HEK293 (cell line): ENCODE data around the gene SELENOS.

Experiments used
- CTCF ChIA-PET: fragments of 350-600 bp; formaldehyde crosslinking; extraction: SDS; loops from one replicate; lab custom pipeline; 2021; ENCODE audit warnings: antibody characterized with exemption; lab: Yijun Ruan, JAX
- POLR2A ChIA-PET: fragments of 300-600 bp; formaldehyde crosslinking; extraction: SDS; loops from one replicate; lab custom pipeline; 2020; ENCODE audit warnings: antibody characterized with exemption, inconsistent platforms; lab: Yijun Ruan, JAX
- H3K27ac ChIP-seq: fragments of 200-500 bp; sonication (Bioruptor generic); 2 replicates; pipeline ENCODE4 v1.5.1; 2014; ENCODE audit warnings: low read depth, low read length, control low read depth, inconsistent platforms; ENCODE audit errors: extremely low read depth
- H3K36me3 ChIP-seq, 2 experiments: fragments of 200-500 bp in 1 of 2; sonication (Bioruptor generic) in 1 of 2; 1 replicate in 1 of 2; 2 replicates in 1 of 2; pipeline ENCODE4 v1.5.1; 2014 to 2017; ENCODE audit warnings: inconsistent platforms in 2 of 2, low read length in 2 of 2; ENCODE audit not compliant: control insufficient read depth in 2 of 2, insufficient read depth in 1 of 2
- H3K4me1 ChIP-seq: fragments of 200-500 bp; sonication (Bioruptor generic); 2 replicates; pipeline ENCODE4 v1.5.1; 2014; ENCODE audit warnings: mild to moderate bottlenecking, low read length, inconsistent platforms; ENCODE audit not compliant: control insufficient read depth, insufficient read depth
- H3K4me3 ChIP-seq: 2 replicates; pipeline ENCODE4 v1.5.1; 2011; ENCODE audit warnings: low read depth, mild to moderate bottlenecking, control low read depth, low read length, moderate library complexity
- H3K9me3 ChIP-seq: fragments of 200-500 bp; sonication (Bioruptor generic); 2 replicates; pipeline ENCODE4 v1.5.1; 2014; ENCODE audit warnings: low read depth, low read length, inconsistent platforms; ENCODE audit not compliant: control insufficient read depth, insufficient read depth
- GFI1B ChIP-seq: fragments of 450-650 bp; formaldehyde crosslinking; IDR thresholded peaks from 2 replicates; pipeline ENCODE4 v1.5.1; 2016; ENCODE audit warnings: missing biosample characterization, missing genetic modification characterization
- PRDM2 ChIP-seq: fragments of 450-650 bp; formaldehyde crosslinking; IDR thresholded peaks from 2 replicates; pipeline ENCODE4 v1.5.1; 2016; ENCODE audit warnings: missing biosample characterization, missing genetic modification characterization, borderline replicate concordance
- PRDM6 ChIP-seq: fragments of 450-650 bp; formaldehyde crosslinking; IDR thresholded peaks from 2 replicates; pipeline ENCODE4 v1.5.1; 2017; ENCODE audit warnings: missing biosample characterization, missing genetic modification characterization
- REST ChIP-seq: fragments of 450-650 bp; formaldehyde crosslinking; IDR thresholded peaks from 2 replicates; pipeline ENCODE4 v1.5.1; 2016; ENCODE audit warnings: missing biosample characterization, missing genetic modification characterization
- ZBTB10 ChIP-seq: fragments of 450-650 bp; formaldehyde crosslinking; IDR thresholded peaks from 2 replicates; pipeline ENCODE4 v1.5.1; 2016; ENCODE audit warnings: missing biosample characterization, missing genetic modification characterization
- ZBTB17 ChIP-seq: fragments of 450-650 bp; formaldehyde crosslinking; IDR thresholded peaks from 2 replicates; pipeline ENCODE4 v1.5.1; 2016; ENCODE audit warnings: missing biosample characterization, missing genetic modification characterization
- ZNF792 ChIP-seq: fragments of 450-650 bp; formaldehyde crosslinking; IDR thresholded peaks from 2 replicates; pipeline ENCODE4 v1.5.1; 2016; ENCODE audit warnings: missing biosample characterization, missing genetic modification characterization

Gene SELENOS

GRCh38 chr15:101320501-101321052 is 43.3 kb upstream of the SELENOS start (continued):
- no peak for TF ChIP-seq ZBTB10 (tag by site-specific recombination)
- TF ChIP-seq ZNF792 (tag by site-specific recombination): no peak
- TF ChIP-seq PRDM2 (tag by site-specific recombination): no peak

GRCh38 chr15:101318839-101319238 is 41.6 kb upstream of the SELENOS start:
- no peak overlapping the region for H3K27ac ChIP-seq
- no peaks in the 10 kb centered on the region for H3K4me1 ChIP-seq
- H3K36me3 ChIP-seq: peaks cover 13 to 72% of the 10 kb centered on the region in 2 experiments; a peak in 2 of 3 replicates
- H3K4me3 ChIP-seq: no peak overlapping the region
- peak; percentile 84 for TF ChIP-seq REST (tag by site-specific recombination)
- TF ChIP-seq ZBTB17 (tag by site-specific recombination): no peak
- CTCF ChIA-PET: interaction anchor here (0.5 to 0.6 kb wide), 2 partner anchors 43 to 386 kb away, joined by 3 read pairs; no protein-coding TSS in a partner anchor
- POLR2A ChIA-PET: no interaction called here
- no peaks in the 10 kb centered on the region for H3K9me3 ChIP-seq

GRCh38 chr15:101318147-101318819 is 41.0 kb upstream of the SELENOS start:
- CTCF ChIA-PET: interaction anchor here (0.5 to 0.6 kb wide), 2 partner anchors 44 to 387 kb away, joined by 3 read pairs; no protein-coding TSS in a partner anchor
- TF ChIP-seq PRDM6 (tag by site-specific recombination) (no peak), GFI1B (no peak)
- Histone ChIP-seq H3K36me3 (peaks cover 13 to 73% of the 10 kb centered on the region in 2 experiments; a peak in 2 of 3 replicates), H3K4me1 (no peaks in the 10 kb centered on the region), H3K9me3 (no peaks in the 10 kb centered on the region), H3K27ac (no peak overlapping the region), H3K4me3 (no peak overlapping the region)
- POLR2A ChIA-PET: no interaction called here
